GM12891 (cell line): Measurements from ENCODE around the gene CPXM1.

Source experiments
- PAX5 ChIP-seq: IDR thresholded peaks from 2 replicates; pipeline ENCODE4 v1.6.1; 2011; ENCODE audit warnings: low read length, moderate library complexity, mild to moderate bottlenecking; ENCODE audit not compliant: insufficient read depth, severe bottlenecking
- POLR2A ChIP-seq: IDR thresholded peaks from 2 replicates; pipeline ENCODE4 v1.6.1; 2011; ENCODE audit warnings: low read depth, low read length, control low read depth
- POLR2AphosphoS5 ChIP-seq: IDR thresholded peaks from 2 replicates; pipeline ENCODE4 v1.6.1; 2011; ENCODE audit warnings: low read depth, low read length, control low read depth
- POU2F2 ChIP-seq: IDR thresholded peaks from 2 replicates; pipeline ENCODE4 v1.6.1; 2011; ENCODE audit warnings: low read depth, mild to moderate bottlenecking, control low read depth, low read length, moderate library complexity
- SPI1 ChIP-seq: IDR thresholded peaks from 2 replicates; pipeline ENCODE4 v1.6.1; 2011; ENCODE audit warnings: low read depth, low read length, control low read depth
- TAF1 ChIP-seq: IDR thresholded peaks from 2 replicates; pipeline ENCODE4 v1.6.1; 2011; ENCODE audit warnings: low read depth, low read length, control low read depth

- TF ChIP-seq POLR2A (no peak), POLR2AphosphoS5 (no peak), POU2F2 (no peak), PAX5 (no peak), TAF1 (no peak), SPI1 (peak; percentile 70)
These were observed 21.7 kb downstream of the CPXM1 start for GRCh38 chr20:2778602-2779321.
